HUES48 (cell line): ENCODE data around the gene KIF20A.

Experiments used
- H3K27ac ChIP-seq: one replicate; pipeline ENCODE4 v1.7.0; 2013; ENCODE audit warnings: low read depth, low read length, inconsistent platforms
- H3K27me3 ChIP-seq: 2 replicates; pipeline ENCODE4 v1.6.1; 2013; ENCODE audit warnings: mild to moderate bottlenecking, low read length; ENCODE audit not compliant: control insufficient read depth, insufficient read depth
- H3K36me3 ChIP-seq: 2 replicates; pipeline ENCODE4 v1.6.1; 2013; ENCODE audit warnings: low read length; ENCODE audit not compliant: control insufficient read depth, insufficient read depth
- H3K4me1 ChIP-seq: 2 replicates; pipeline ENCODE4 v1.6.1; 2013; ENCODE audit warnings: mild to moderate bottlenecking, low read length; ENCODE audit not compliant: control insufficient read depth, insufficient read depth
- H3K4me3 ChIP-seq: 2 replicates; pipeline ENCODE4 v1.5.1; 2013; ENCODE audit warnings: mild to moderate bottlenecking, low read depth, low read length
- H3K9ac ChIP-seq: 2 replicates; pipeline ENCODE4 v1.6.1; 2013; ENCODE audit warnings: mild to moderate bottlenecking, low read depth, low read length, moderate library complexity
- H3K9me3 ChIP-seq: 2 replicates; pipeline ENCODE4 v1.6.1; 2013; ENCODE audit warnings: low read length; ENCODE audit not compliant: control insufficient read depth, insufficient read depth

KIF20A gene

GRCh38 chr5:138229387-138229786, 50.5 kb downstream of the KIF20A start:
- Histone ChIP-seq H3K4me3 (no peak overlapping the region), H3K4me1 (no peaks in the 10 kb centered on the region), H3K9ac (no peak overlapping the region), H3K27ac (no peak overlapping the region), H3K27me3 (no peaks in the 10 kb centered on the region), H3K36me3 (no peaks in the 10 kb centered on the region), H3K9me3 (no peaks in the 10 kb centered on the region)

DNA sequence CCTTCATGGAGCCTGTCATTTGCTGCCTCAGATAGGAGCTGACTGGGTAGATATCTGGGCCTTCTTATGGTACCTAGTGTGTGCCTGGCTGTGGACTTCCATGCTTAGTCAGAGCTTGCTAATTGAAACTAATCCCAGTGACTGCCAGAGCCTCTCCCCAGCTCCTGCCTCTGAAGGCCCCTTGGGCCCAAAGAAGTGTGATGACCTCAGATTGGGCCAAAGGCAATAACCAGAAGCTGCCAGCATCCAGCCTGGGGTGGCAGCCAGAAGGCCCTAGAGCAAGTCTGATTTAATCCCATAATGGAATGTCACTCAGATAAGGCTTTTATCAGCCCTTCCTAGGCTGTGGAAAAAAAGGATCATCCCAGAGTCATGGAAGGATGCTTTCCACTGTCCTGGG, 51.3 kb downstream of the KIF20A start:
- H3K27ac ChIP-seq: no peak overlapping the region
- H3K9ac ChIP-seq: no peak overlapping the region
- no peaks in the 10 kb centered on the region for H3K4me1 ChIP-seq
- no peaks in the 10 kb centered on the region for H3K27me3 ChIP-seq
- no peaks in the 10 kb centered on the region for H3K36me3 ChIP-seq
- no peak overlapping the region for H3K4me3 ChIP-seq
- no peaks in the 10 kb centered on the region for H3K9me3 ChIP-seq

DNA sequence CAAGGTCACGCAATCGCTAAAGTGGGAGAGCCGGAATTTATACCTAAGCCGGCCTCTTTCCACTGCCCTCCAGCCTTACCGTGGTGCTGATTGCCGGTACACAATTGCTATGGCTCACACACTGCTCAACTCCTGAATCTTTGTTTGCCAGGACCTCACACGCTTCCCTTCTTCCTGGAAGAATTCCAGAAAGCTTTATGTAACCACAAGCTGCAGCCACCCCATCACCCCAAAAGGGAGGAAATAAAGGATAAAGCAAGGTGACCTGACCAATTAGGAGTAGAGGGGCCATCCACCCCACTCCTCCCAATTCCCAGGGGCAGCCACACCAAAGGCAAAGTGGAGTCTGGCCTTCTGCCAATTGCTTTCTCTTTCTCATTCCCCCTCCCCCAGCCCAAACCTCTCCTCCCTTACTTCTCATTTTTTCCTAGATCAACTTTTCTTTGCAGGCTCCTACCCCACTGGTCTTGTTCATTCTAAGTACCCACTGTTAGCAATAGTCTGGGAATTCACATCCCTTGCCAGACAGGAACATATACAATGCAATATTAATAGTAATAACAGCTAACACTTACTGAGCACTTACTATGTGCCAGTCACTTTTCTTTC, 52.2 kb downstream of the KIF20A start:
- no peaks in the 10 kb centered on the region for H3K4me1 ChIP-seq
- no peak overlapping the region for H3K9ac ChIP-seq
- no peaks in the 10 kb centered on the region for H3K9me3 ChIP-seq
- H3K4me3 ChIP-seq: no peak overlapping the region
- no peak overlapping the region for H3K27ac ChIP-seq
- no peaks in the 10 kb centered on the region for H3K27me3 ChIP-seq
- H3K36me3 ChIP-seq: no peaks in the 10 kb centered on the region

DNA sequence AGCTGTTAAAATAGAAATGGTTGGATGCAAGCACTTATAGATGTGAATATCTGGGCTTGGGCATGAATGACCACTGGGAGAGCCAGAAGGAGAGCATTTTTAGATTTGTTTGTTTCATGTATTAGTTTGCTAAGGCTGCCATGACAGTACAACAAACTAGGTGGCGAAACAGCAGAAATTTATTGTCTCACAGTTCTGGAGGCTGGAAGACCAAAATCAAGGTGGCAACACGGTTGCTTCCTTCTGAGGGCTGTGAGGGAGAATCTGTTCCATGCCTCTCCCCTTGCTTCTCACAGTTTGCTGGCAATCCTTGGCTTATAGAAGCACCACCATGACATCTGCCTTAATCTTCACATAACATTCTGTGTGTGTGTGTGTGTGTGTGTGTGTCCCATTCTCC, 54.4 kb downstream of the KIF20A start:
- no peaks in the 10 kb centered on the region for H3K36me3 ChIP-seq
- H3K4me1 ChIP-seq: no peaks in the 10 kb centered on the region
- no peak overlapping the region for H3K27ac ChIP-seq
- H3K27me3 ChIP-seq: no peaks in the 10 kb centered on the region
- H3K4me3 ChIP-seq: no peak overlapping the region
- H3K9me3 ChIP-seq: no peaks in the 10 kb centered on the region
- no peak overlapping the region for H3K9ac ChIP-seq

DNA sequence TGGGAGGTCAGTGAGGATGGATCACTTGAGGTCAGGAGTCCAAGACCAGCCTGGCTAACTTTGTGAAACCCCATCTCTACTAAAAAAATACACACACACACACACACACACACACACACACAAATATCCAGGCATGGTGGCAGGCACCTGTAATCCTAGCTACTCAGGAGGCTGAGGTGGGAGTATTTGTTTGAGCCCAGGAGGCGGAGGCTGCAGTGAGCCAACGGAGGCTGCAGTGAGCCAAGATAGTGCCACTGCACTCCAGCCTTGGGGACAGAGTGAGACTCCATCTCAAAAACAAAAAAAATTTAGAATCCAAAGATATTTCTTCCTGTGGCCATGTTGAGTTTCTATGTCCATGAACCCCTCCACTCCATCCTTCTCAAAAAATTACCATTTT, 55.7 kb downstream of the KIF20A start:
- no peak overlapping the region for H3K4me3 ChIP-seq
- no peaks in the 10 kb centered on the region for H3K36me3 ChIP-seq
- H3K27me3 ChIP-seq: peaks cover 6% of the 10 kb centered on the region; the same call in 1 of the 2 replicates
- H3K9me3 ChIP-seq: no peaks in the 10 kb centered on the region
- no peaks in the 10 kb centered on the region for H3K4me1 ChIP-seq
- H3K27ac ChIP-seq: no peak overlapping the region
- no peak overlapping the region for H3K9ac ChIP-seq
